GM21381 (cell line): ENCODE data around the gene PRAMEF12.
"Not testable (repeated sequence)": the region's sequence is repeated elsewhere in the genome, so short reads cannot be mapped to it uniquely, and the experiment has no call there.

Experiments
- ATAC-seq: cut with Tn5 transposase; IDR thresholded peaks from one replicate; pipeline ENCODE4 v1.9.1; 2021; ENCODE audit warnings: mild to moderate bottlenecking, moderate library complexity; ENCODE audit not compliant: unreplicated experiment

Gene PRAMEF12

DNA sequence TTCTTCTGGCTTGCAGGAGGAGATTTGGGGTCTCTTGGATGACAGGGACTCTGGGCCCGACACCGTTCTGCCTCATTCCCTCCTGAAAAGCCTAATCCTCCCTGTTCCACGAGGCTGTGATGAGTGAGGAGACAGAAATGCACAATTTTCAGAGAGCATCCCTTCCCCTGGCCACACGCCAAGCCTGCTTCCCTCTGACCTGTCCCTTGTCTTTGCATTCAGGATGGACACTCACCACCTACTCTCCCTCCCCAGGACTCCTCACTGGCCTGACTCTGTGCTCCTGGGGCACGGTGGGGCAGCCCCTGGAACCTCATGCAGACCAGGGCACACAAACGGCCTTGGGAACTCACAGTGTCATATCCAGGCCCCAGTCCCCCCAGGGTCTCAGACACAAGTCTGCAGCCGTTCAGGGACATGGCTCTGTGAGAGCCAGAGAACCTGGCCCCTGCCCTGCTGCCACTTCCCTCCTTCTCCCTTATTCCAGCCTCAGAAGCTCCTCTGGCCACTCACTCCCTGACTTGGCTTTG lies 3.5 kb upstream of the PRAMEF12 start:
- no peak for ATAC-seq

DNA sequence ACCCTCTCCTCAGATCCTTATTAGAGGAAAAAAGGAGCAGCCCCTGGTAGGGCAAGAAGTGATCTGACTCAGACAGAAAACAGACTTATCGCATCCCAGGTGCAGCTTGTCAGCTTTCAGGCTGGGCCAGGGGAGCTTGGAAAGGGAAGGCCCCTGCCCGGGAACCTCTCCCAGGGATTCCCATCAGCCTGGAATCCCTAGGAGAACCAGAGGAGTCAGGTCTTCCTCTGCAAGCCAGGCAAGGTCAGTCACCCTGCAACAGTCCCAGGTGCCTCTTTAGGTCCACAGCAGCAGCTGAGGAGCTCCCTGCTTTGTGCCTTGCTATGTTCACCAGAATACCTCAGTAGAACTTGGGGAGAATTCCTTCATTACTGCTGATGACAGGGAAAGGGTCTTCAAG lies 2.9 kb upstream of the PRAMEF12 start:
- ATAC-seq: no peak

DNA sequence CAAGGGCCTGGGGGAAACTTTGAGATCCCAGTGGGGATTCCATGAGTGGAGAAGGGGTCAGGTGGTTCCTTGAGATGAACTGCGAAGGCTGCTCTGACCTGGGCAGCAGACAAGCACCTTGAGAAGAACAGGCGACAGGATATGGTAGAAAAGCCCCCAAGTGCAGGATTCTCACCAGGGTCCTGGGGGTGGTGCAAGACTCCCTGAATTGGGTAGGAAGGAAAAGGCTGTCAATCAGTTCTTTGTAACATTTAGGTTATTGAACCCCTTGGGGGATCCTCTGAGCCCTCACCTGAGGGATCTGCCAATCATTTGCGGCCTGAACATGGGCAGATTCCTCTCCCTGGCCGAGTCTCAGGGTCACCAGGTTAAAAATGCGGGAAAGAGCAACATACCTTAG lies 2.4 kb upstream of the PRAMEF12 start:
- no peak for ATAC-seq

DNA sequence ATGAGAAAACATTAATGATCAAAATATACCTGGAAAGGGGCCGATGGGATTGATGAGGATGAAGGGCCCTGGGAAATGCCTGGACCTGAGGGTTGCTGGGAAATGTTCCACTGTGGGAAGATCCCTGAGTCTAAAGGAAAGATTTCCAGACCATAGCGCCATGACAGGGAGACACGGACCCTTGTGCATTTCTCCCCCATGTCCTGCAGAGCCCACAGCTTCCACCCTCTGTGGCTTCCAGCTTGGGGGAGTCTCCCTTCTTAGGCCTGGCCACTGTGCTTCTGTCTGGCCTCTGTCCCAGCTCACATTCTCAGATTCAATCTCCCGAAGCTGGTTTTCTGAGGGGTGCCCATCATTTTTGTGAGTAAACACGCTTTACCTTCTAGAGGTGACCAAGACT lies 1.0 kb upstream of the PRAMEF12 start:
- no peak for ATAC-seq

DNA sequence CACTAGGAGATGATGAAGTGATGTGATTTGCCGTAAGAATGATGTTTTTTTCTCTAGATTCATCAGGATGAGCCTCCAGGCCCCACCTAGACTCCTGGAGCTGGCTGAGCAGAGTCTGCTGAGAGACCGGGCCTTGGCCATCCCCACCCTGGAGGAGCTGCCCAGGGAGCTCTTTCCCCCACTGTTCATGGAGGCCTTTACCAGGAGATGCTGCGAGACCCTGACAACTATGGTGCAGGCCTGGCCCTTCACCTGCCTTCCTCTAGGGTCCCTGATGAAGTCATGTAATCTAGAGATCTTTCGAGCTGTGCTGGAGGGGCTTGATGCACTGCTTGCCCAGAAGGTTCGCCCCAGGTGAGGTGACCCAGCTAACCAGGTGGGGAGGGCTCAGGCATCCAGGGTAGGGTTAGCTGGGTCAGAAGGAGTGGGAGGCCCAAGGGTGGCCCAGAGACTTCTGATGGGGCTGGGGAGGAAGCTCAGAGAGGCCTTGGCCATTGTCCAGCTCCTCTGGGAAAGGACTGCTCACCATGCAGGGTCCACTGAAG lies 1.3 kb downstream of the PRAMEF12 start:
- no peak for ATAC-seq

DNA sequence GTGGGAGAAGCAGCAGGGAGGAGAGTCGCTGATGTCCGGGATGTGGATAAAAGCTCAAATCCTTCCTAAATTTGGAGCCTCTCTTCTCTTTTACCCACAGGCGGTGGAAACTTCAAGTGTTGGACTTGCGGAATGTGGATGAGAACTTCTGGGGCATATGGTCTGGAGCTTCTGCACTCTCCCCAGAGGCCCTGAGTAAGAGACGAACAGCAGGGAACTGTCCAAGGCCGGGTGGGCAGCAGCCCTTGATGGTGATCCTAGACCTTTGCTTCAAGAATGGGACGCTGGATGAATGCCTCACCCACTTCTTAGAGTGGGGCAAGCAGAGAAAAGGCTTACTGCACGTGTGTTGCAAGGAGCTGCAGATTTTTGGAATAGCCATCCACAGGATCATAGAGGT lies 1.9 kb downstream of the PRAMEF12 start:
- ATAC-seq: no peak

DNA sequence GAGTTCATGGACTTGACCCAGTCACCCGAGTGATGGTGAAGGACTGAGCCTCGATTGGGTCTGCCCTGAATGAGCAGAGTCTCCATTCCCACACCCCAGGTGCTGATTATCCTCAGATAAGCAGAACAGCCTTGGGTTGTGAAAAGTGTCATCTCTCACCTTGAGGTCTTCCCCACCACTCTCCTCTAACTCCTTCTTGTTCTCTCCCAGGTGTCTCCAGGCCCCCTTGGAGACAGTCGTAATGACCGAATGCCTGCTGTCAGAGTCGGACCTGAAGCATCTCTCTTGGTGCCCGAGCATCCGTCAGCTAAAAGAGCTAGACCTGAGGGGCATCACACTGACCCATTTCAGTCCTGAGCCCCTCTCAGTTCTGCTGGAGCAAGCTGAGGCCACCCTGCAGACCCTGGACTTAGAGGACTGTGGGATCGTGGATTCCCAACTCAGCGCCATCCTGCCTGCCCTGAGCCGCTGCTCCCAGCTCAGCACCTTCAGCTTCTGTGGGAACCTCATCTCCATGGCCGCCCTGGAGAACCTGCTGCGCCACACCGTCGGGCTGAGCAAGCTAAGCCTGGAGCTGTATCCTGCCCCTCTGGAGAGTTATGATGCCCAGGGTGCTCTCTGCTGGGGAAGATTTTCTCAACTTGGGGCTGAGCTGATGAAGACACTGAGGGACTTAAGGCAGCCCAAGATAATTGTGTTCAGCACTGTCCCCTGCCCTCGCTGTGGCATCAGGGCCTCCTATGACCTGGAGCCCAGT lies 3.4 kb downstream of the PRAMEF12 start:
- ATAC-seq: no peak

DNA sequence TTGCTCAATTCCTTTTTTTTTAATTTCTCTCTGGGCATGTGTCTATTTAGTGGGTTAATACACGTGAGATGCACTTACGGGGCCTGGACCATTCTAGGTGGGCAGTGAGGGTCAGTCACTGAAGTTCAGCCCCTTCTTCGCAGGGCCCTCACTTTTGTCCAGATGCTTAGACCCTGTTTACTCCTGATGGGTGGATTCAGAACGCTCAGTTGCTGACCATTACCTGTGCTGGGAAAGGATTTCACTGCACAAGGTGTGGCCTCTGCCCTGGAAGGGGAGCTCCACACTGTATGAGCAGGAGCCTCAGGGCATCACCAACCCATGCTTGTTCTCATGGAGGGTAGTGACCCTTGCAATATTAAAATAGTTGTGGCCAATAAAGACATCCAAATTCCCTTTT lies 4.5 kb downstream of the PRAMEF12 start:
- no peak for ATAC-seq

DNA sequence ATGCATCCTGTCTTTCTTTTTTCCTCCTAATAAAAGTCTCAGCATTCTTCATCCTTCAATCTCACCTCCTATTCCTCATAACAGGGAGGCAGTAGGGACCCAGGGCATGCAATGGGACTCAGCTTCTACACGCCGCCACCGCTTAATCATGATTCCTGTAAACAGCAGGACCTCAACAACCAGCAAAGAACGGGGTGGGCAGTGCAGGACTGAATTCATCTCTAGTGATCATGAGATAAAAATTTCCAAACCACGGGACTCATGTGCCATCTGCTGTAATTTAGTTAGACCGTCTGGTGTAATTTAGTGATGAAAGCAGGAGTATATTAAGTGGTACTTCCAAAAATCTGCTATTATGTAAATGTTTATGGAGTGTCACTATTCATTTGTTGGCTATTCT lies 5.4 kb downstream of the PRAMEF12 start:
- ATAC-seq: no peak

DNA sequence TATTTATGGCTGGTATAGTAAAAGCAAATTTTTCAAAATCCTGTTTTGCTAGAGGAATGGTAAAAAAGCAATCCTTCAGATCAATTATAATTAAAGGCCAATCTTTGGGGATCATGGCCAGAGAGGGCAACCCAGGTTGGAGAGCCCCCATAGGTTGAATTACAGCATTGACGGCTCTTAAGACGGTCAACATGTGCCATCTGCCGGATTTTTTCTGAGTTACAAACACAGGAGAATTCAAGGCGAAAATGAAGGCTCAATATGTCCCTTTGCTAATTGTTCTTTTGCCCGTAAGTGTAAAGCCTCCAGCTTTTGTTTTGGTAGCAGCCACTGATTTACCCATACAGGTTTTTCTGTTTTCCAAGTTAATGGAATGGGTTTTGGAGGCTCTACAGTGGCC lies 8.0 kb downstream of the PRAMEF12 start:
- not testable (repeated sequence) for ATAC-seq

DNA sequence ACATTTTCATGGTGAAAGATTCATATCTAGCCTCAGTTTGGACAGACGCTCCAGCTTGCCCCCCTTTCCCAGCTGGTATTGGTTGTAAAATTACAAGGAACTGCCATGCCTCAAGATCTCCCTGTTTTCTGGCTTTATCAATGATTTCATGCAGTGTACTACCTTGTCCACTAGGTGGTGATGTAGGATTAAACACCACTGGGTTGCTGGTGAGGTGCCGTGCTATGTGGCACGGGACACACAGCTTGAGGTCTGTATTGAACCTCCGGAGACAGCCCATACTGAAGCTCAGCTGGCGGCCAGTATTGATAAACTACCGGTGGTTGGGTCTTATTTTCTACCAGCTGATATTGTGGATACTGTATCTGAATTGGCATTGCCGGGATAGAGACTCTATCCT lies 10.2 kb downstream of the PRAMEF12 start:
- not testable (repeated sequence) for ATAC-seq

DNA sequence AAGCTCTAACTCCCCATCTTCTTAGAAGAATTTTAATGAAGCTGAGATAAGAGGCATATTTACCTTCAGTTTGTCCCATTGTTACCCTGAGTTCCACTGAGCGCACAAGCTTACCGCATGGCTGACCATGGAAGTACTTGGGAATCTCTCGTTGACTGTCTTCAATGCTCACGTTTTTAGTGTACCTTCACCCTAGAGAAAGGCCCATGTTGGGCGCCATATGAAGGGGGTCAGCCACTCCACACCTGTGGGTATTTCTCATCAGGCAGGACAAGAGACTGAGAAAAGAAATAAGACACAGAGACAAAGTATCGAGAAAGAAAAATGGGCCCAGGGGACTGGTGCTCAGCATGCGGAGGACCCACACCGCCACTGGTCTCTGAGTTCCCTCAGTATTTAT lies 11.2 kb downstream of the PRAMEF12 start:
- ATAC-seq: not testable (repeated sequence)

DNA sequence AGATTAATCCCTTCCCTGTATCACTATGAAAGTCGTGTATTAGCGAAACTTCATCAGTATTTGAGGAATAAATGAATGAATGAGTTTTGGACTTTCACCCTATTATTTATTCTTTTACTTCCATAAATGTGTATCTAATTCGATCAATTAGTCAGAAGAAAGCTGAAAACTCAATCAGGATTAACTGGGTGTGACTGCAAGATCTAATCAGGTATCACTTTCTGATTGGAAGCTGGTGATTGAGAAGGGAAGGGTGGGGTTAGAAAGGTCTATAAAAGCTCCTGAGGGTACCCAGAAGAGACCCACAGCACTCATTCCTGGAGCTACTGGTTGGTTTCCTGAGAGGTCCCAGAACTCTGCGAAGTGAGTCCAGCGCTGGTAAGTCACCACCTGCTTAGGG lies 17.6 kb downstream of the PRAMEF12 start, which contains the start of gene PRAMEF1:
PRAMEF1 (plus strand) TSS at position 301 of the 400 bp plus-strand sequence. CDS start 1,831 bp downstream, outside the sequence.
- ATAC-seq: not testable (repeated sequence)

DNA sequence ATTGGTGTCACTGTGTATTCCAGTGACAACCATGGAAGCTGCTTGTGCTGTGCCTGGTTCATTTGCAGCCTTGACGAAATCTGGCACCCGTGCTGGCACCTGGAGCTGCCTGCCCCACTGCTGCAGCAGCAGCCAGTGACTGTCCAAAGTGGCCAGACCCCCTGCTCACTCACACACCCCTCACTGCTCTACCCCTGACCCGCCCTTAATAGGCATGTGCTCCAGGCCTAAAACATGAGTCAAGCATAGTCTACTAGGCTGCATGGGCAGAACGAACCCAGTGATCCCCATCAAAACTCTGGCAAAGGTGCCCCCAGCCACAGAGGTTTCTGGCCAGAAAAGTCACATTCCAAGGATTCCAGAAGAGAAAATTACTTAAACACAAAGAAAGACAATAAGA lies 25.4 kb downstream of the PRAMEF12 start:
- ATAC-seq: no peak

DNA sequence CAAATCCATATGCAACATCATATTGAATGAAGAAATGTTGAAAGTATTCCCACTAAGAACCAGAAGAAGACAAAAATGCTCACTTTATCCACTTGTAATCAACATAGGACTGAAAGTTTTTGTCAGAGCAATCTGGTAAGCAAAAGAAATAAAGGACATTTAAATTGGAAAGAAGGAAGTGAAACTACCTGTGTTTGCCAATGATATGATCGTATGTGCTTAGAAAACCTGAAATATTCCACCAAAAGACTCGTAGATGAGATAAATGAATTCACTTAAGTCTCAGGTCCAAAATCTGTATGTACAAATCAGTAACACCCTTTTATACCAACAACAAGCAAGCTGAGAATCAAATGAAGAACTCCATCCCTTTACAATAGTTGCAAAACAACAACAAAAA lies 26.2 kb downstream of the PRAMEF12 start:
- no peak for ATAC-seq

DNA sequence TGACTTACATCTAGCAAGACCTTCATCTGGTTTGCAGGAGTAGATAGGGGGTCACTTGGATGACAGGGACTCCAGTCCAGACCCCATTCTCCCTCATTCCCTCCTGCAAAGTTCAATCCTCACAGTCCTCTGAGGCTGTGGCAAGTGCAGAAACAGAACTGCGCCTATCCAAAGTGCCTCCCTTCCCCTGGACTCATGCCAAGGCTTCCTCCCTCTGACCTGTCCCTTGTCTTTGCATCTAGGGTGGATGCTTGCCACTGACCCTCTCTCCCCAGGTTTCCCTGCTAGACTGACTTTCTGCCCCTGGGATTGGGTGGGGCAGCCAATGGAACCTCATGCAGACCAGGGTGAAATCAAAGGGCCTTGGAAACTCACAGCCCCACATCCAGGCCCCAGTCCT lies 36.4 kb downstream of the PRAMEF12 start:
- no peak for ATAC-seq

DNA sequence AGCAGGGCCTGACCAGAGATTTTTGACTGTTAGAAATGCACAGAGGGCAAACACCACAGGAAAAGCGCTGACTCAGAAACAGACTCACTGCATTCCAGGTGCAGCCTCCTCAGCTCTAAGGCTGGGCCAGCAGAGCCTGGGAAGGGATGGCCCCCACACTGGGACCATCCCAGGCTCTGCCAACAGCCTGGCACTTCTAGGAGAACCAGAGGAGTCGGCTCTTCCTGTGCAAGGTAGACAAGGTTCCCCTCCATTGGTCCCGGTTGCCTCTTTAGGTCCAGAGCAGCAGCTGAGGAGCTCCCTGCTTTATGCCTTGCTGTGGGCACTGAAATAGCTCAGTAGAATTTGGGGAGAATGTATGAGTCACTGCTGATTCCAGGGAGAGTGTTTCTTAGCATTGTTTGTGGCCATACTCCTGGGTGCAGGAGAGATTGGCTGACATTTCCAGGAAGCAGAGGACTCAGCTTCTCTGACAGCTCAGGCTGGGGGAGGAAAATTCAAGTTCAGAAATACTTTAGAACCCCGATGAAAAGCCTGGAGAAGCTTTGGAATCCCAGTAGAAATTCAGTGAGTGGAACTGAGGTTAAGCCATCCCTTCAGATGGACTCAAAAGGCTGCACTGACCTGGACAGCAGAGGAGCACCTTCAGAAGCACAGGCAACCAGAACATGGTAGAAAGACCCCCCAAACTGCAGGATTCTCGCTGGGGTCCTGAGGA lies 37.3 kb downstream of the PRAMEF12 start:
- ATAC-seq: no peak

DNA sequence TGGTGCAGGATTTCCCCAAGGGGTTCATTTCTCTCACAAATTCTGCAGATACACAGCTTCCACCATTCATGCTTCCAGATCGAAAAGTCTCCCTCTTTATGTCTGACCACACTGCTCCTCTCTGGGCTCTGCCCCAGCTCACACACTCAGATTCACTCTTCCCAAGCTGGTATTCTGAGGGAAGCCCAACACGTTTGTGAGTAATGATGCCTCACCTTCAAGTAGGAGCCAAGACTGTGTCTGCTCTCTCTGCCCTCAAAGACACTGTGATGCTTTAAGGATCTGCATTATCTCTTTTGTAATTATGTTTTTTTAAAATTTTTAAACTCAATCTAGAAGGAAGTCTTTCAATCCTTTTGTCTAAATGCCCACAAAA lies 37.9 kb downstream of the PRAMEF12 start:
- ATAC-seq: no peak

DNA sequence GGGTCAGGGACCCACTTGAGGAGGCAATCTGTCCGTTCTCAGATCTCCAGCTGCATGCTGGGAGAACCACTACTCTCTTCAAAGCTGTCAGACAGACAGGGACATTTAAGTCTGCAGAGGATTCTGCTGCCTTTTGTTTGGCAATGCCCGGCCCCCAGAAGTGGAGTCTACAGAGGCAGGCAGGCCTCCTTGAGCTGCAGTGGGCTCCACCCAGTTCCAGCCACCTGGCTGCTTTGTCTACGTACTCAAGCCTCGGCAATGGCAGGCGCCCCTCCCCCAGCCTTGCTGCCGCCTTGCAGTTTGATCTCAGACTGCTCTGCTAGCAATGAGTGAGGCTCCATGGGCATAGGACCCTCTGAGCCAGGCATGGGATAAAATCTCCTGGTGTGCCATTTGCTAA lies 45.5 kb downstream of the PRAMEF12 start:
- not testable (repeated sequence) for ATAC-seq
